A549 (cell line): ENCODE data around the gene MIR17HG.

ENCODE experiments used
- BCL3 ChIP-seq: fragments of >200 bp; sonication (Bioruptor Twin); formaldehyde crosslinking; IDR thresholded peaks from 3 replicates; pipeline ENCODE4 v1.6.1; 2016
- EHMT2 ChIP-seq: fragments of 200-600 bp; sonication (generic); IDR thresholded peaks from 2 replicates; pipeline ENCODE4 v1.6.1; 2016; ENCODE audit warnings: antibody characterized with exemption, low read depth, mild to moderate bottlenecking, moderate library complexity
- ELK1 ChIP-seq: fragments of 150-350 bp; IDR thresholded peaks from 2 replicates; pipeline ENCODE4 v1.6.1; 2014; ENCODE audit warnings: low read depth, mild to moderate bottlenecking, low read length
- EP300 ChIP-seq, 2 experiments: fragments of >200 bp; sonication (Bioruptor Twin); formaldehyde crosslinking; IDR thresholded peaks; 2 replicates in 1 of 2; 3 replicates in 1 of 2; pipeline ENCODE4 v1.6.1; 2016 to 2017
- ESRRA ChIP-seq: fragments of 150-350 bp; IDR thresholded peaks from 2 replicates; pipeline ENCODE4 v1.6.1; 2014; ENCODE audit warnings: mild to moderate bottlenecking, low read length, borderline replicate concordance
- FOSL2 ChIP-seq, 2 experiments: fragments of 450-650 bp in 1 of 2; fragments of >200 bp in 1 of 2; sonication (Bioruptor Twin) in 1 of 2; formaldehyde crosslinking; IDR thresholded peaks; 2 replicates each; pipeline versions ENCODE4 v1.5.0 to v1.6.1; 2016 to 2020; ENCODE audit warnings: mild to moderate bottlenecking in 1 of 2, moderate library complexity in 1 of 2
- KDM1A ChIP-seq: fragments of 200-600 bp; sonication (generic); IDR thresholded peaks from 2 replicates; pipeline ENCODE4 v1.6.1; 2016; ENCODE audit warnings: low read depth, mild to moderate bottlenecking
- MAX ChIP-seq: IDR thresholded peaks from 2 replicates; pipeline ENCODE4 v1.6.1; 2012
- POLR2A ChIP-seq: IDR thresholded peaks from 2 replicates; pipeline ENCODE4 v1.6.1; 2012; ENCODE audit warnings: mild to moderate bottlenecking, low read length
- RAD21 ChIP-seq, 2 experiments: fragments of >200 bp in 1 of 2; sonication (Bioruptor Twin) in 1 of 2; formaldehyde crosslinking in 1 of 2; IDR thresholded peaks in 1 of 2; conservative IDR thresholded peaks in 1 of 2; 2 replicates in 1 of 2; 3 replicates in 1 of 2; pipeline ENCODE4 v1.6.1; 2012 to 2018; ENCODE audit warnings: inconsistent platforms in 1 of 2
- SMC3 ChIP-seq: fragments of >200 bp; sonication (Bioruptor Twin); formaldehyde crosslinking; IDR thresholded peaks from 3 replicates; pipeline ENCODE4 v1.6.1; 2018; ENCODE audit warnings: inconsistent platforms
- TF ChIP-seq, protein P1 (sequence below): fragments of >200 bp; sonication (Bioruptor Twin); formaldehyde crosslinking; IDR thresholded peaks from 3 replicates; pipeline ENCODE4 v1.5.1; 2016

DNA sequence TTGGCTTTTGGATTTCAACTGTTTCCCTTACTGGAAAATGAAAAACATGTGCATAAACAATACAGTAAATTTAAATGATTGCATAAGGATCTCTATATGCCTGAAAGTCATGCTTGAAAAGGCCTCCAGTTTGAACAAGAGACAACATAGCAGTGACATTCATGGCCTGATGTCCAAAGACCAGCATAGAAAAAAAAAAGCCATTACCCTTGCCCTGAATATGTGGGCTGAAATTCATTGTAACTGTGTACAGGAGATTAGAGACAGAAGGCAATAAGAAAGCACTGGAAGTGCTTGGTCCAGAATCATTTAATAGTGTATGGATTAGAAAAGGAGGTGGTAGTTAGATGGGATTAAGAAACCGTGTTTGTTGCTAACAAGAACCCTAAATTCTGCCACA, 15.4 kb downstream of the MIR17HG start:
- TF ChIP-seq ESRRA (no peak), ELK1 (no peak), EP300 (IDR thresholded peaks at IDR 0.05) (no peak), MAX (no peak), BCL3 (no peak), RAD21 (conservative IDR thresholded peaks at IDR 0.05 in 1 of 2, IDR thresholded peaks at IDR 0.05 in 1 of 2) (no peak), POLR2A (no peak), SMC3 (no peak), KDM1A (no peak), EHMT2 (no peak), FOSL2 (IDR thresholded peaks at IDR 0.05) (no peak), FOSL2 (CRISPR knock-in tag; IDR thresholded peaks at IDR 0.05) (no peak)
- TF ChIP-seq, protein P1, sequence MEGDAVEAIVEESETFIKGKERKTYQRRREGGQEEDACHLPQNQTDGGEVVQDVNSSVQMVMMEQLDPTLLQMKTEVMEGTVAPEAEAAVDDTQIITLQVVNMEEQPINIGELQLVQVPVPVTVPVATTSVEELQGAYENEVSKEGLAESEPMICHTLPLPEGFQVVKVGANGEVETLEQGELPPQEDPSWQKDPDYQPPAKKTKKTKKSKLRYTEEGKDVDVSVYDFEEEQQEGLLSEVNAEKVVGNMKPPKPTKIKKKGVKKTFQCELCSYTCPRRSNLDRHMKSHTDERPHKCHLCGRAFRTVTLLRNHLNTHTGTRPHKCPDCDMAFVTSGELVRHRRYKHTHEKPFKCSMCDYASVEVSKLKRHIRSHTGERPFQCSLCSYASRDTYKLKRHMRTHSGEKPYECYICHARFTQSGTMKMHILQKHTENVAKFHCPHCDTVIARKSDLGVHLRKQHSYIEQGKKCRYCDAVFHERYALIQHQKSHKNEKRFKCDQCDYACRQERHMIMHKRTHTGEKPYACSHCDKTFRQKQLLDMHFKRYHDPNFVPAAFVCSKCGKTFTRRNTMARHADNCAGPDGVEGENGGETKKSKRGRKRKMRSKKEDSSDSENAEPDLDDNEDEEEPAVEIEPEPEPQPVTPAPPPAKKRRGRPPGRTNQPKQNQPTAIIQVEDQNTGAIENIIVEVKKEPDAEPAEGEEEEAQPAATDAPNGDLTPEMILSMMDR, result no peak
